Mammary epithelial cell (primary cell): ENCODE data around the gene MUC6.

Source experiments
- CTCF ChIP-seq, 2 donors: IDR thresholded peaks in 1 of 2; conservative IDR thresholded peaks in 1 of 2; 2 replicates each; pipeline ENCODE4 v1.5.1; 2011 to 2012; ENCODE audit warnings: inconsistent platforms in 2 of 2, low read length in 2 of 2, mild to moderate bottlenecking in 2 of 2, control low read depth in 1 of 2, low read depth in 1 of 2; ENCODE audit not compliant: insufficient read depth in 1 of 2; ENCODE audit errors: extremely low read depth in 1 of 2
- EZH2 ChIP-seq: IDR thresholded peaks from 2 replicates; pipeline ENCODE4 v1.6.1; 2012; ENCODE audit warnings: low read length, inconsistent platforms, borderline replicate concordance

GRCh38 chr11:1071571-1072115 lies 35.1 kb upstream of the MUC6 start:
- TF ChIP-seq CTCF (conservative IDR thresholded peaks at IDR 0.05 in 1 of 2, IDR thresholded peaks at IDR 0.05 in 1 of 2; ENCODE audit: extremely low read depth in 1 of 2, insufficient read depth in 1 of 2, low read depth in 1 of 2, low read length in 2 of 2) (no peak), EZH2 (no peak)
